LNCaP clone FGC (cell line): Measurements from ENCODE around the gene ITGA5.

Experiments
- DNase-seq: peaks from one replicate; pipeline ENCODE4 v3.0.0-alpha.2; 2011; ENCODE audit warnings: low read depth
- H3K4me3 ChIP-seq: 2 replicates; pipeline ENCODE4 v1.5.1; 2011; ENCODE audit warnings: mild to moderate bottlenecking, low read depth, low read length, control low read depth
- CTCF ChIP-seq: IDR thresholded peaks from 2 replicates; pipeline ENCODE4 v1.5.1; 2012; ENCODE audit warnings: mild to moderate bottlenecking; ENCODE audit not compliant: control insufficient read depth, insufficient read depth; ENCODE audit errors: extremely low read depth

The ITGA5 gene

DNA sequence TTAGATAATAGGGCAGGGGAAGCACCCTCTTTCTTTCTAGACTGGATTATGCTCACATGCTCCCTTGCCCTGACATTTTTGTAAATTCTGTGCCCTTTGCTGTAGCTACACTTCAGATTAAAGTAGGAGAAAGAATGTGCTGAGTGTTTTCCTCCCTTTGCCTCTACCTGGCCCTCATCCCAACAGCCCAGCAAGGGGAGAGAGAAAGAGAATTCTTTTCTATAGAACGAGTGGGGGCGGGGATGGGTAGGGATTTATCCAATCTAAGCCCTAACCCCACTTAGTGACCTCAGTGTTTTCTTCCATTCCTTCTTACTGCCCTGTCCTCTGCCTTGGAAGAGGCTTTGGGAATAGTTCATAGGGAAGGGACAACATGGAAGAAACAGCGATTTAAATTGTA lies 68.3 kb downstream of the ITGA5 start:
- no peak for TF ChIP-seq CTCF
- DNase-seq: no peak
- H3K4me3 ChIP-seq: no peak overlapping the region

DNA sequence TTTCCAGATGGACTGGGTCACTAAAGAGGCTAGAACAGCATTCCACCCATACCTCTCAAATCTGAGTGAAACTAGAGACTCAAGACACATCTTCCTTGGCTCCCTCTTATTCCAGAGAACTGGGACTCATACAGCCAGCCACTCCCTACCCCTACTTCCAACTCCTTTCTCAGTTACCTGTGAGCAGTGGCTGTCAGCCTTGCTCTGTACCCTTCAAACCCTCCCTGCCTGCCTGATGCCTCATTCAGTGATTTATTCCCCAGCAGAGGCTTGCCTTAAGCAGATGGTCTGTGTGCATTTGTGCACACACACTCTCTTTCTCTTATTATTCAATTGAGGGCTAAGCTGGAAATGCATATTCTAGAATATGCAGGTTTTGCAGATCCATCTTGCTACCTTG lies 69.4 kb downstream of the ITGA5 start:
- no peak overlapping the region for H3K4me3 ChIP-seq
- DNase-seq: no peak
- TF ChIP-seq CTCF: no peak

DNA sequence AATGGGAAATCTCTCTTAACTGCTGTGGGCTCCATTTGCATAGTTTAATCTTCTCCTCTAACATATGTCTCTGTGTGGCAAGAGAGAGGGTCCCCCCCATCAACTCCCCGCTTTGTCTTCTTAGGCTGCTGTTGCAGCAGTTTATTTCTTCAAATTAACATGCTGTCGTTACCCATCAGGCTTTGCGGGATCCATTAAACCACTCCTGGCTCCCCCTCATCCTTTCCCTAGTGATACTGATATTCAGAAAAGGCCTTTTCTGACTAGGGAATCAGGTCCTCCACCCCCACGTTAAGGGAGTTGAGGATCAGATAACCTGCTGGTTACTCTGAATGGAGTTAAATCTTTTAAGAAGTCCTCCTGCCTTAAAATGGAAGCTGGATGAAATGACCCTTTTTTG lies 70.0 kb downstream of the ITGA5 start:
- no peak for DNase-seq
- no peak for TF ChIP-seq CTCF
- no peak overlapping the region for H3K4me3 ChIP-seq
